Brain pericyte (primary cell): Measurements from ENCODE around the gene ABHD1.

Experiments used
- DNase-seq: peaks from one replicate; pipeline ENCODE4 v3.0.0-alpha.2; 2012; ENCODE audit warnings: low read depth, low spot score

The ABHD1 gene

DNA sequence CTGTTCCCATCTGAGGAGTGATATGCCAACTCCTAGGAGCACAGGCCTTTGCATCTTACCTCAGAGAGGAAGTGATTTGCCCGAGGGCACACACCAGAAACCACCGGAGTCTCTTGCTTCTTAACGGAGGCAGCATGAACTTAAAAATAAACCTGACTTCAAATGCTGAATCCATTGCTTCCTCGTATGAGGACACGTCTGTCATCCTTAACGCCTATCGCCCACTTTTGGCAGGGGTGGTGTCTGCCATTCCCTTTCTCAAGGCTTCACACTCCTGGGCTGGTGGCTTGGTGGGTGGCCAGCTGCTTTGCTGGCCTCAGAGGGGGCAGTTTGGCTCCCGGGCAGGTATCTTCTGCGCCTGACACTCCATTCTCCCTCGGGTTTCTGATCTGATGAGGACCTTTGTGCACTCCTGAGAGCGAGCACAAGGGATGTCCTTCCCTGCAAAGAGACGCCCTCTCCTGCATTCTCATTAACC lies 11.9 kb downstream of the ABHD1 start:
- DNase-seq: no peak

DNA sequence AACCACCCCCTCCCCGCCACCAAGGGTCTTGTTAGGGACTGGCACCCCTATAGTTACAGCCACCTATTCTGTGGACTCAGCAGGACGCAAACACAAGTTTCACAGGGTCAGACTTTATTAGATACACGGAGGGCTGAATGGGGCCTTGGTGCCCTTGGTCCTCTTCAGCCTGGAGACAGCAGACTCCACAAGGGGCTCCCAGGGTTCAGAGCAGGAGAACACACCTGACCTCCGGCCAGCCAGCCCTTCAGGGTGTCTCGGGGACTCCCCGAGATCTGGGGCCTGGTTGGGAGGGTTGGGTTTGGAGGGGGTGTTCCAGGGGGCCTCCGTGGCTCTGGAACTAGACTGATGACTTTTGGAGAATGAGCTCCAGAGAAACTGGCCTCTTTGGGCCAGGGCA lies 13.1 kb downstream of the ABHD1 start:
- DNase-seq: no peak

DNA sequence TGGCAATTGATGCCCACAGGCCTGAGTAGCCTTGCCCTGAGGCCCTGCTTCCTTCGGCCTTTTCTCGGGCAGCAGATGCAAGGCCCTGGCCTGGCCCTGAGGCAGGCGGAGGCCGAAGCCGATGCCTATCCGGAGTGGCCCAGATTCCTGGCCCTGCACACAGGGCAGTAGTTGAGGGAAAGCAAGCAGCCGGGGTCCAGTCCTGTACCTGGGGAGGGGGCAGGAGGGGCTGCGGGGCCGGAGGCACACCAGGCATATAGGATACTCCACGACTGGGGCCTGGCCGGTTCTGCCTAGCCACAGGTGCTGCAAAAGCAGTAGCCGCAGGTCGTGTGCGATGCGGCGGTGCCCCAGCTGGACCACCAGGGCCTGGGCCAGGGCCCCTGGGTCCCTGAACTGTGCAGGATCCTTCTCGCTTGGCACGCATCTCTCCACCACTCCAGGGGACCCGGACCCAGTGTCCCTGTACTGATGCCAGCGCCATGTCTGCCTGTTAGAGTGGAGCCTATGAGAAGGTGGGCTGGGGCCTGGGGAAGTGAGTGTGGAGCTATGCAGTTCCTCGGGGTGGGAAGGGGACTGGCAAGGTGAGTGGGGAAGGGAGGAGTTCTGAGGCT lies 13.8 kb downstream of the ABHD1 start:
- DNase-seq: no peak

DNA sequence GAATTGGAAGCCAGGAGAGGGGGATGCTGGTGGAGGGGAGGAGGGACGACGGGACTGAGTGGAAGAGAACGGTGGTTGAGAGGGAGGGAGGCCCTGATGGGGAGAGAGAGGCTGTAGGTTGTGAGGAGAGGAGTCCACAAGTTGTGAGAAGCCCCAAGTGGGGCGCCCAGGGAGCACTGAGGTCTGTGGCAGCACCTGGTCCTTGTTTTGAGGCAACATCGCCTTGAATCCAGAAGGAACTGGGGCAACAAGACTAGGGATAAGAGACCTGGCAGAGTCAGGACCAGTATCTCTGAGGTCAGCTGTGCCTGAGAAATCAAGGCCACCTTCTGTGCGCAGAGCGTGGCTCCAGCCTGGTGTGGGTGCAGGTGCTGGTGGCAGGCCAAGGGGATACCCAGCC lies 14.5 kb downstream of the ABHD1 start:
- DNase-seq: no peak

DNA sequence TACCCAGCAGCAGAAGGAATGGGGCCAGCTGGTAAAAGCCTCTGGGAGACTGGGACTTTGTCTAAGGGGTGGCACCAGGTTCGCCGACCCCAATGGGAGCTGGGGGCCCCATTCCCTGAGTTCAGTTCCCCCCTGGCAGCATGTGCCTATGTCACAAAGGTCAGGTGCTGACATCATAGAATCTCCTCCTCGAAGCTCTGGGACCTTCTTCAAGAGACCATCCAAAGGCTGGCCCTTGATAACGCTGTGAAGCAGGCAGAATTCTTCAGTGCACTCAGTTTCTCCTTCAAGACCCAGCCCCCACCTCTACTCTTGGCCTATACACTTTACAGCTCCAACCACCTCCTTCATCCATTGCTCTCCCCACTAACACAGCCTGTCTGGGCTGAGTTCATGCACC lies 15.7 kb downstream of the ABHD1 start, which contains the start of gene PRR30:
TSS of gene PRR30 (minus strand) at position 101 of the 400 bp plus-strand sequence. CDS start 1,081 bp downstream, outside the sequence.
- no peak for DNase-seq

DNA sequence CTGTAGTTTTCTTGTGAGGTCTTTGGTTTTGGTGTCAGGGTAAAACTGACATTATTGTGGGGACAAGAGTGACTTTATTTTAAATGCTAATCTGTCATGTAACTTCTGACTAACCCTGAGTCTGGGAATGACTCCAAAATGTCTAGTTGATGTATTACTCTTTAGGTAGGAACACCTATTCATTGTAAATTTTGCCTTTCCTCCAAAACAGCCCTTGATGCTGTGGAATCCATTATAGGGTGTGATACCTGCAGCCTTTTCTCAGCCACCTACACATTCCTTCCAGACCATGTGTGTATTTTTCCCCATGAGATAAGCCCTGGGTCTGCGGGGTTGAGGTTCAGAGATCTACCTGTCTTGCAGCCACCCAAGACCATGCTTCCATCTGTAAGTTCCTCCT lies 19.7 kb downstream of the ABHD1 start:
- no peak for DNase-seq

DNA sequence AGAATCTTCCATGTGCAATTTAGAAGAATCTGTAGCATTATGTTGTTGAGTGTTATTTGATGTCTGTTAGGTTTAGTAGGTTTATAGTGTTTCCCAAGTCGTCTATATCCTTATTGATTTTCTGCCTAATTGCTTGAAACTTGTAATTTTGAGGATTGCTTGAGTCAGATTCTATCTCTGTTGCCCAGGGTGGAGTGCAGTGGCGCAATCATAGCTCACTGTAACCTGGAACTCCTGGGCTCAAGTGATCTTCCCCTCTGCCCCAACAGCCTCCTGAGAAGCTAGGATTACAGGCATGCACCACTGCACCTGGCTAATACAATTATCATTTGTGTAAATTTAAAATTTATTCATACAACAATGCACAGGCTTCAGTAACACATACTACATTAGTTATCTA lies 22.1 kb downstream of the ABHD1 start:
- DNase-seq: no peak

DNA sequence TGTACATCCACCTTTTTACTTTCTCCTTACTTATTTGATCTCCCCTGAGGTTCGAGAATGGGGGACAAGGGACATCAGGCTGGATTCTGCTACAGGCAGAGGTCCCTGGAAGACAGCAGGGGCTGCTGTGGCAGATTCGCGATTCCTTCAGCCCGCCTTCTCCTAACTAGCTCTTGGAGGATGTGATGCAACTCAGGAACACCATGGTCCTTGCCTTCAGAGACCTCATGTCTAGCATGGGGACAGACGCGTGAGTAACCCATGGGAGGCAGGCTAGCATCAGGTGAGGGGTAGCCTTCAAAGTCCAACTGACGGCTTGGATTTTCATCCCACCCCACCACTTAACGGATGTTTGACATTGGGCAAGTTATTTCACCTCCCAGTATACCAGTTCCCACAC lies 24.3 kb downstream of the ABHD1 start:
- no peak for DNase-seq

DNA sequence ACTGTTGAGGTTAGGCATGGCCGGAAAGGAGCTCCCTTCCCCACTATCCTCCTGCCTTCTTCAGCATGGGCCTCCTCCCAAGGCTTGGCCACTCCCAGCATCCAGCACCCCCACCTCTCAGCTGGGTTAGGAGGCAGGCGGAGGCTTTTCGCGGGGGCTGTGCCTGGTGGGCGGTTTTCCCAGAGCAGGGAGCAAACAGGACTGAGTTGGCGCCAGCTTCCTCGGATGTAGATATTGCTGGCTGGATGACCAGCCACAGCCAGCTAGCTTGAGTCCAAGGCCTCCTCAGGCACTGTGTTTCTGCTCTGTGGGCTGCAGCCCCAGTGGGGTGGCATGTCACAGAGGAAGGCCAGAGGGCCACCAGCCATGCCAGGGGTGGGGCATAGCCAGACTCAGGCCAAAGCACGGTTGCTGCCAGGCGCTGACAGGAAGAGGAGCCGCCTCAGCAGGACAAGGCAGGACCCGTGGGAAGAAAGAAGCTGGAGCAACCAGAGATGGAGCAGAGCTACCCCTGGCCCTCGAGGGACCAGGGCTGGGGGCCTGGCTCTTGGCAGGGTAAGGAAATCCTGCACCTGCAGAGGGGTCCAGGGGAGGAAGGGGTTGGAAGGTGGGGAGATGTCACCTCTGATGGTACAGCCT lies 25.3 kb downstream of the ABHD1 start, which contains the start of gene TCF23:
TSS of gene TCF23 (plus strand) at position 204 of the 639 bp plus-strand sequence. CDS start at position 334, 130 bp downstream.
- no peak for DNase-seq

DNA sequence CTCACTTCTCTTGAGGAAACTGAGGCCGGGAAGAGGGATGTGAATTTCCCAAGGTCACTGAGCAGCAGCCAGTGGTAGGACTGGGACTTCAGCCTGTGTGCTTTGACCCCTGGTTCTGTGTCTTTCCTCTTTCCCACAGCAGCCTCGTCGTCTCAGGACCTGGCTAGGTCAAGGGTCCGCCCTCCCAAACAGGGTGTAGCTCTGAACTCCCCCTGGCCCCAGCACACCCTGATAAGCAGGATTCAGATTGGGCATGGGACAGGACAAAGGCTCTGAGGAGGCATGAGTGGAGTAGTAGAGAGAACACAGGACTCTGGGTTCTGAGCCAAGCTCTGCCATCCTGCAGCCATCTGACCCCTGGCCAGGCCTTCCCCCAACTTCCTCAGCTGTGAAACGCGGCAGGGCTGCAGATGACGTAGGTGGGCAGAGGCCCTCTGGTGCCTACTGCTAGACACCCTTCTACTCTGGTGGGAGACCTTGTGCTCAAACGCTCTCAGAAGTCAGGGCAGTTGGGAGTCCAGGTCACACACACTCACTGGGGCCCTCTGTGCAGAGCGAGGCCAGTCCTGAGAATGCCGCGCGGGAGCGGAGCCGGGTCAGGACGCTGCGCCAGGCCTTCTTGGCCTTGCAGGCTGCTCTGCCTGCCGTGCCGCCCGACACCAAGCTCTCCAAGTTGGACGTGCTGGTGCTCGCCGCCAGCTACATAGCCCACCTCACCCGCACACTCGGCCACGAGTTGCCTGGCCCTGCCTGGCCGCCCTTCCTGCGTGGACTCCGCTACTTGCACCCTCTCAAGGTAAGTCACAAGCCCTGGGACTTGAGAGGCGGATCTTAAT lies 26.2 kb downstream of the ABHD1 start:
- DNase-seq: no peak

DNA sequence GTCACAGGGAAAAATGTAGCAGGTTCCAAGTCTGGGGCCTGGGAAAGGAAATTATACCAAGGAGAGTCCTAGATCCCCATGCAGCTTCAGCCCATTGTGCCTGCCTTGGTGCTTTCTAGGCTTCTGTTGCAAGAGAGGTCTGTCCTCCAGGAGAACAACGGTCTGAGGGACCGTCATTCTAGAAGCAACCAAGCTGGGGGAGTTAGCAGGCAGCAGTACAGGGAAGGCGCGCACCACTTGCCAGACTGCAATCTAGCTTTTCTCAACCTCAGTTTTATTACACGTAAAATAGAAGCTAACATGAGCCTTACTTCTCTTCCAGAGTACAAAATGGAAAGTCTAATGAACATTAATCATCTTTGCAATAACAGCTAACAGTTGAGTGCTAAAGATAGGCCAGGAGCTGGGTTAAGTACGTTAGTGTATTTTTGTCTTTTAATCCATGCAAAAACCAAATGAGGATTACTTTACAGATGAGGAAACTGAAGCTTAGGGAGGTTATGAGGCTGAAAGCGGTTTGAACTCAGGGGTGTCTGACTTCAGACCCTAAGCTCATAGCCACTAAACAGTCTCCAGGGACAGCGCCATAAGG lies 27.1 kb downstream of the ABHD1 start:
- DNase-seq: no peak

DNA sequence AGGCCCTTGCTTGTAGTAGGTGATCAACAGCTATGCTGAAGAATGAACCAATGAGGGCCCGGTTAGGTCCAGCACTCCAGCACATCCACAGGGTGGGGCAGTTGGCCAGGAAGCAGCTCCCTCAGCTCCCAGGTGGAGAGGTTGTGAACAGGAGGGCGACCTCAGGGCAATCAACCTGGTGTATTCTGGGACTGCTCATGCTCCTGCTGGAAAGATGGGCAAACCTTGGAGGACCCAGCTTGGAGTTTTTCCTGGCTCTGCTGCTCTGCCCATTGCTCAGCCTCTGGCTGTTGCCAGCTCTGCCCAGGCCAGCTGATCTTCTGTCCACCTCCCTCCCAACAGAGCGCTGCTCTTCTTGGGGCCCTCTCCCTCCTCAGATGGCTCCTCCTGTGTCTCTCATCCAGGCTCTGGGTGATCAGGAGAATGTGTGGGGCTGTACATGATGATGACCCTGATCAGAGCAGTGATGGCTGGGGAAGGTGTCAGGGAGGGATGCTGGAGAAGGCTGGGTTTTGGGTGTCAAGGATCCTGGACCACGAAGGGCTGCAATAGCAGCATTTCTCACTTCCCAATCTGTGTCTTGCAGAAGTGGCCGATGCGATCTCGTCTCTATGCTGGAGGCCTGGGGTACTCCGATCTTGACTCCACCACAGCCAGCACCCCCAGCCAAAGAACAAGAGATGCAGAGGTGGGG lies 28.6 kb downstream of the ABHD1 start:
- DNase-seq: no peak

DNA sequence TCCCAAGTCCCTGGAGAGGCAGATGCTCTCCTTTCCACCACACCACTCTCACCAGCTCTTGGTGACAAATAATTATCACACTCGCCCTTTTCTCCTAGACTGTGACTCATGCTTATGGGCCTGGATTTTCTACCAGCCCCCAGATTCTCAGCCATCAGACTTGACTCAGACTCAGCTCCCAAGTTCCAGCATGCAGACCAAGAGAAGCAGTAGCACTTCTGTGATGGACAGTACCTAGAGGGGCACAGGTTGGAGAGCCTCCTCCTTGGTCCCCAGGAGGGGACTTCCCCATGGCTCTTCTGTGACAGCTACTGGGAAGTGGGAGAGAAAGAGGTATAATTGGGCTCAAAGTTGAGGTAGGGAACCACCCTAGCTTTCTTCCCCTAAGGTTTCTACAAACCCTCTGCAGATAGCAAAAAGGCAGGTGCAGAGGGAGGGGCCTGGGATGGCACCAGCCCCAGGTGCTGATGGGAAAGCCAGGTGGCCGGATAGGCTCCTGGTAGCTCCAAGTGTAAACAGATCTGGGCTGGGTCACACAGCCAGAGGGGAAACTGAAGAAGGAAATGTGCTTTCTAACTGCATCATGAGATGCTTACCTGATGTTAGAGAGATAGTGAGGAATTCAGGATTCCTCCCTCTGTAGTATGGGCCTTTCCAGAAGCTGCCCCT lies 29.3 kb downstream of the ABHD1 start:
- no peak for DNase-seq

DNA sequence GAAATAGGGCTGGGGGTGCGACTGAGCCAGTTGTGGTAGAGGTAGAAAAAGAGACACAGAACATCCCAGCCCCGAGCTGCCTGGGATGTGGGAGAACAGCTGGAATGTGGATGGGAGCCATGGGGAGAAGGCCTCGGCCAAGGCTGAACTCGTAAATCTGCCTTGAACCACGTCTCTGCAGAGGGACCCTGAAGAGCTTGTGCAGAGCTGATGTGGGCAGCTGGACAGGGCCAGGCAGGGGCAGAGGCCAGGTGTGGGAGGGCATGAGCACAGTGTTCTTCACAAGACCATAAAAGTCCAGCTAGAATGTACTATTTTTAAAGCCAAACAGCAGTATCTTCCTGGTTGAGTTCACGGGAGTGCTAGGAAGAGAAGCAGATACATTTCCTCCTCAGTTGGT lies 30.9 kb downstream of the ABHD1 start:
- no peak for DNase-seq

DNA sequence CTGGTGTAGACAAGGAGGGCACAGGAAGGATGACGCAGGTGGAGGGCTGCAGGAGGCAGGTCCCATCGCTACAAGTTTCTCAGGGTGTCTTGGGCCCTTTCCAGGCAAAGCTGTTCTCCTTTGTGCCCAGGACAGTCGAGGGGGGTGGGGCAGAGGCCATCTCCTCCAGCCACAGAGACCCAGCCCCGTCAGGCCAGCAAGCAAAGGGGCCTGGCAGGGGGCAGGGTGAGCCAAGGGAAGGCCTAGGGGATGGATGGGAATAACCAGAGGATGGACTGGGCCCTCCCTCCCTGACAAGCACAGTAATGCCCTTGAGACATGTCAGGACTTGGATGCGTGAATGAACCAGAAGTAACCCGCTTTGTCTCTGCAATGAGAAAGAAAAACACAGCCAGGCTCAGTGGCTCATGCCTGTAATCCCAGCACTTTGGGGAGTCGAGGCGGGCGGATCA lies 31.5 kb downstream of the ABHD1 start:
- DNase-seq: no peak

DNA sequence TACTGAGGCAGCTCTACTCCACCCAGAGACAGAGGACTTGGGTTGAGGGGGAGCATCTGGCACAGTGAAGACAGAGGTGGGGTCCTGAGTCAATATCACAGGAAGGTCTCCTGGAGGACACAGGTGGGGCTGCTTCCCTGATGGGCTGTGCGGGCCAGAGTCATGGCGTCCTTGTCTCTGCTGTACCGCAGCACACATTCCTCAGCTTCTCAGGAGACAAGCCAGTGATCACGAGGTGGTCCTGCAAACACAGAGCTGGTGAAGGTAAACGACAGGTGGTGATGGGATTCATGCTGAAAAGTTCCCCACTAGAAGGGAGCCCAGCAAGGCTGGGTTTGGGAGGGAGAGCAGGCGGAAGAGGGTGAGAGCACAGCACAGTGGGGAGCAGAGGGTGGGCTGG lies 34.9 kb downstream of the ABHD1 start:
- DNase-seq: no peak

DNA sequence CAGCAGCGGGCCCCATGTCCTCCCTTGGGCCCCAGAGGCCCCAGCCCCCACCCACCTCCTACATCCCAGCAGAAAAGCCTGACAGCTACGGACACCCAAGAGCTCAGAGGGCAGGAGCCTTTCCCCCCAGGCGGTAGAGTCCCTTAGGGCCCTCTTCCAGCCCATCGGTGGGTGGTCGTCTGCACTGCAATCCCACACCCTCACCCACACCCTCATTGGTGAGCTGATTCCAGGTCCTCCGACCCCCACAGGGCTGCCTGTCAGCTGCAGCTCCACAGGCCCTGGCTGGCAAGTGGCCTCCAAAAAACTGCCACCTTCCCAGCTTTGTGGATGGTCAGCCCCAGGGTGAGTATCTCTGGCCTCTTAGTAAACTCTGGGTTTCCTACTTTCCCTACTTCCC lies 35.7 kb downstream of the ABHD1 start:
- DNase-seq: no peak

DNA sequence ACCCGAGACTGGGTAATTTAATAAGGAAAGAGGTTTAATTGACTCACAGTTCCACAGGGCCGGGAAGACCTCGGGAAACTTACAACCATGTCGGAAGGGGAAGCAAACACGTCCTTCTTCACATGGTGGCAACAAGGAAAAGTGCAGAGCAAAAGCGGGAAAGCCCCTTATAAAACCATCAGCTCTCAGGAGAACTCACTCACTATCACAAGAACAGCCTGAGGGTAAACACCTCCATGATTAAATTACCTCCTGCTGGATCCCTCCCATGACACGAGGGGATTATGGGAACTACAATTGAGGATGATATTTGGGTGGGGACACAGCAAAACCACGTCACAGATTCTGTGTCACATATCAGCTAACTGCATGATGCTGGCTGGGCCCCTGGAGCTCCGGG lies 36.6 kb downstream of the ABHD1 start:
- no peak for DNase-seq

DNA sequence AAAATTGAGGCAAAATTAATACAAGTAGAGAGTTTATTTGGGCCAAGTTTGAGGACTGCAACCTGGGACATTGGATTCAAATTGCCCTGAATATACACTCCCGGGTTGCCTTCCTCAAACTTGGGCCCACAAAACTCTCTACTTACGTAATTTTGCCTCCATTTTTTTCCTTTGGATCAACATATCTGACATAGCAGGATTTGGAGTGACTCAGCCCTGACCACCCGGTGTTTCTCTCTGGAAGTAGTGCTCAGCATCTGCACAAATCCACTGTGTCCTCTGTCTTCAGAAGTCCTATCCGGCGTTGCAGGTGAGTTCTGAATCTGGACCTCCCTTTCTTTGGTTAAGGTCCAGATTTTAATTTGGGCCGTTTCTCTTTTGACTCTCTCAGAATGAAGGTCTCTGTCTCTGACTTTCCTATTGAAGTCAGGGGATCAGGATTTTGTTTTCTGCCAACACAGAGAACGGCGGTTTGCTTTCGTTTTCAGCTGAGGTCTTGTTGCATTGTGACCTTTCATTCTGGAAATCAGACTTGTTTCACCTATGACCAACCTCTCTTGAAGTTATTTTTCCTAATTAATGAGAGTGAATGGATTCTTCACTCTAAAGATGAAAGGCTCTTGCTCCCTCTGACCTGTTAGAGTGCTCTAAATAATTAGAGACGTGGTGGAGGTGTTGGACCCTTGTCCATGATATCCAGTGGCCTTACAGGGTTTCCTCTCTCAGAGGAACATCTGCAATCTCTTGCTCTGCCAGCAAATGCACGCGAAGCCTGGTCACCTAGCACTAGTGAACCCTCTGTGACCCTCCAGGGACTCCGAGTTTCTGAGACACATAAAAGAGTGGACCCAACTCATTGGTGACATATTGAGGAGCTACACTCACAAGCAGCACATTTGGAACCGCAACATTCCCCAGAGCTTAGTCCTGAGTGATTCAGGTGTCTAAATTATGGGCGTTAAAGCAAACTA lies 38.8 kb downstream of the ABHD1 start:
- DNase-seq: no peak
